GM21390 (cell line): ENCODE data around the gene RALGAPA1.

Experiments used
- ATAC-seq: cut with Tn5 transposase; IDR thresholded peaks from one replicate; pipeline ENCODE4 v1.9.1; 2021; ENCODE audit not compliant: unreplicated experiment

Gene RALGAPA1

GRCh38 chr14:35704793-35705493 lies 104.2 kb downstream of the RALGAPA1 start:
- ATAC-seq, result no peak

- ATAC-seq, result no peak
Observed at GRCh38 chr14:35701531-35701930, 107.6 kb downstream of the RALGAPA1 start.

- no peak for ATAC-seq
Observed at GRCh38 chr14:35699791-35700444, 109.2 kb downstream of the RALGAPA1 start.

- ATAC-seq, result no peak
Observed at GRCh38 chr14:35696575-35696974, 112.5 kb downstream of the RALGAPA1 start.

- no peak for ATAC-seq
Observed at GRCh38 chr14:35696119-35696518, 113.0 kb downstream of the RALGAPA1 start.

GRCh38 chr14:35695647-35696046 lies 113.4 kb downstream of the RALGAPA1 start:
- ATAC-seq, result no peak

- ATAC-seq, result no peak
Observed at GRCh38 chr14:35695072-35695471, 114.0 kb downstream of the RALGAPA1 start.

- ATAC-seq, result peak; percentile 65
Observed at GRCh38 chr14:35689000-35689460, 120.1 kb downstream of the RALGAPA1 start.

- no peak for ATAC-seq
Observed at GRCh38 chr14:35688126-35688826, 120.8 kb downstream of the RALGAPA1 start.

- ATAC-seq, result no peak
Observed at GRCh38 chr14:35687335-35687939, 121.7 kb downstream of the RALGAPA1 start.

GRCh38 chr14:35683688-35684087 lies 125.4 kb downstream of the RALGAPA1 start:
- peak; percentile 53 for ATAC-seq

GRCh38 chr14:35682802-35683201 lies 126.3 kb downstream of the RALGAPA1 start:
- no peak for ATAC-seq

- ATAC-seq, result no peak
Observed at GRCh38 chr14:35678403-35679028, 130.6 kb downstream of the RALGAPA1 start.

GRCh38 chr14:35669782-35670181 lies 139.3 kb downstream of the RALGAPA1 start:
- ATAC-seq, result no peak

- ATAC-seq, result no peak
Observed at GRCh38 chr14:35666429-35667043, 142.6 kb downstream of the RALGAPA1 start.

GRCh38 chr14:35661875-35662274 lies 147.2 kb downstream of the RALGAPA1 start:
- ATAC-seq, result no peak

- ATAC-seq, result no peak
Observed at GRCh38 chr14:35653045-35653444, 156.1 kb downstream of the RALGAPA1 start.

GRCh38 chr14:35643513-35643912 lies 165.6 kb downstream of the RALGAPA1 start:
- no peak for ATAC-seq

GRCh38 chr14:35637851-35638250 lies 171.2 kb downstream of the RALGAPA1 start:
- no peak for ATAC-seq

GRCh38 chr14:35637269-35637668 lies 171.8 kb downstream of the RALGAPA1 start:
- ATAC-seq, result no peak

- ATAC-seq, result no peak
Observed at GRCh38 chr14:35632676-35633075, 176.4 kb downstream of the RALGAPA1 start.
